ENCODE data around the gene EDC4. TPM values are rescaled to one million over a fixed set of nuclear protein-coding genes. Genes with fewer than 3 reads are reported as not detected.

Gene EDC4
- polyA plus RNA-seq, 4 donors: 30.6 to 76.5 (median 55.2) TPM

GRCh38 chr16:67864594-67864993, 8.3 kb upstream of the EDC4 start:
- H3K27ac ChIP-seq (ENCODE audit: low read depth in 1 of 3, low read length in 2 of 3): no peak overlapping the region
- no peaks in the 10 kb centered on the region for H3K4me1 ChIP-seq (ENCODE audit: control insufficient read depth in 3 of 3, insufficient read depth in 2 of 3, low read depth in 1 of 3, low read length in 2 of 3)
- 80 to 87% (median 84%) methylated on average over 2 of the region's 2 CpGs for WGBS, 3 donors
- no peaks in the 10 kb centered on the region for H3K27me3 ChIP-seq (ENCODE audit: control insufficient read depth in 3 of 3, insufficient read depth in 3 of 3, low read length in 3 of 3)
- FAIRE-seq (no peak), DNase-seq (no peak)
- H3K9me3 ChIP-seq (ENCODE audit: control insufficient read depth in 2 of 2, insufficient read depth in 1 of 2, low read depth in 1 of 2, low read length in 1 of 2): no peaks in the 10 kb centered on the region
- peaks cover 2 to 90% (median 4%) of the 10 kb centered on the region in 3 donors for H3K36me3 ChIP-seq (ENCODE audit: control insufficient read depth in 3 of 3, insufficient read depth in 2 of 3, low read depth in 1 of 3, low read length in 3 of 3)
- no peak overlapping the region for H3K4me3 ChIP-seq (ENCODE audit: low read depth in 1 of 3, low read length in 3 of 3)

GRCh38 chr16:67865318-67865717, 7.5 kb upstream of the EDC4 start:
- Histone ChIP-seq H3K27ac (ENCODE audit: low read depth in 1 of 3, low read length in 2 of 3) (no peak overlapping the region), H3K9me3 (ENCODE audit: control insufficient read depth in 2 of 2, insufficient read depth in 1 of 2, low read depth in 1 of 2, low read length in 1 of 2) (no peaks in the 10 kb centered on the region), H3K4me1 (ENCODE audit: control insufficient read depth in 3 of 3, insufficient read depth in 2 of 3, low read depth in 1 of 3, low read length in 2 of 3) (no peaks in the 10 kb centered on the region), H3K27me3 (ENCODE audit: control insufficient read depth in 3 of 3, insufficient read depth in 3 of 3, low read length in 3 of 3) (no peaks in the 10 kb centered on the region), H3K4me3 (ENCODE audit: low read depth in 1 of 3, low read length in 3 of 3) (no peak overlapping the region), H3K36me3 (ENCODE audit: control insufficient read depth in 3 of 3, insufficient read depth in 2 of 3, low read depth in 1 of 3, low read length in 3 of 3) (peaks cover 2 to 92% (median 4%) of the 10 kb centered on the region in 3 donors)
- DNase-seq: peak; percentile 48 to 63
- WGBS, 3 donors: 87 to 100% (median 92%) methylated on average over 2 of the region's 2 CpGs
- no peak for FAIRE-seq

GRCh38 chr16:67868290-67868689, 4.6 kb upstream of the EDC4 start:
- Histone ChIP-seq H3K4me3 (ENCODE audit: low read depth in 1 of 3, low read length in 3 of 3) (no peak overlapping the region), H3K36me3 (ENCODE audit: control insufficient read depth in 3 of 3, insufficient read depth in 2 of 3, low read depth in 1 of 3, low read length in 3 of 3) (peaks cover 2 to 80% (median 7%) of the 10 kb centered on the region in 3 donors), H3K27me3 (ENCODE audit: control insufficient read depth in 3 of 3, insufficient read depth in 3 of 3, low read length in 3 of 3) (no peaks in the 10 kb centered on the region), H3K27ac (ENCODE audit: low read depth in 1 of 3, low read length in 2 of 3) (no peak overlapping the region), H3K9me3 (ENCODE audit: control insufficient read depth in 2 of 2, insufficient read depth in 1 of 2, low read depth in 1 of 2, low read length in 1 of 2) (no peaks in the 10 kb centered on the region), H3K4me1 (ENCODE audit: control insufficient read depth in 3 of 3, insufficient read depth in 2 of 3, low read depth in 1 of 3, low read length in 2 of 3) (no peaks in the 10 kb centered on the region)
- FAIRE-seq: no peak
- DNase-seq: no peak
- 94 to 97% (median 96%) methylated on average over 6 of the region's 6 CpGs for WGBS, 3 donors

- H3K27me3 ChIP-seq (ENCODE audit: control insufficient read depth in 3 of 3, insufficient read depth in 3 of 3, low read length in 3 of 3): no peaks in the 10 kb centered on the region
- peaks cover 2 to 72% (median 7%) of the 10 kb centered on the region in 3 donors for H3K36me3 ChIP-seq (ENCODE audit: control insufficient read depth in 3 of 3, insufficient read depth in 2 of 3, low read depth in 1 of 3, low read length in 3 of 3)
- H3K9me3 ChIP-seq (ENCODE audit: control insufficient read depth in 2 of 2, insufficient read depth in 1 of 2, low read depth in 1 of 2, low read length in 1 of 2): no peaks in the 10 kb centered on the region
- WGBS, 3 donors: 84 to 90% (median 86%) methylated on average over 7 of the region's 7 CpGs
- H3K27ac ChIP-seq (ENCODE audit: low read depth in 1 of 3, low read length in 2 of 3): no peak overlapping the region
- no peak overlapping the region for H3K4me3 ChIP-seq (ENCODE audit: low read depth in 1 of 3, low read length in 3 of 3)
- DNase-seq (no peak), FAIRE-seq (no peak)
- peaks cover 0 to 10% (median 8%) of the 10 kb centered on the region in 3 donors for H3K4me1 ChIP-seq (ENCODE audit: control insufficient read depth in 3 of 3, insufficient read depth in 2 of 3, low read depth in 1 of 3, low read length in 2 of 3)
These were observed 3.2 kb upstream of the EDC4 start for GRCh38 chr16:67869653-67870052.

- no peak for DNase-seq
- Histone ChIP-seq H3K36me3 (ENCODE audit: control insufficient read depth in 3 of 3, insufficient read depth in 2 of 3, low read depth in 1 of 3, low read length in 3 of 3) (peaks cover 2 to 64% (median 7%) of the 10 kb centered on the region in 3 donors), H3K4me1 (ENCODE audit: control insufficient read depth in 3 of 3, insufficient read depth in 2 of 3, low read depth in 1 of 3, low read length in 2 of 3) (peaks cover 0 to 17% (median 9%) of the 10 kb centered on the region in 3 donors), H3K27ac (ENCODE audit: low read depth in 1 of 3, low read length in 2 of 3) (no peak overlapping the region), H3K4me3 (ENCODE audit: low read depth in 1 of 3, low read length in 3 of 3) (no peak overlapping the region), H3K27me3 (ENCODE audit: control insufficient read depth in 3 of 3, insufficient read depth in 3 of 3, low read length in 3 of 3) (no peaks in the 10 kb centered on the region), H3K9me3 (ENCODE audit: control insufficient read depth in 2 of 2, insufficient read depth in 1 of 2, low read depth in 1 of 2, low read length in 1 of 2) (no peaks in the 10 kb centered on the region)
- WGBS, 3 donors: 70 to 76% (median 73%) methylated on average over 3 of the region's 3 CpGs
- no peak for FAIRE-seq
These were observed 1.6 kb upstream of the EDC4 start for GRCh38 chr16:67871256-67871655.

GRCh38 chr16:67872131-67872630, 671 bp upstream of the EDC4 start:
- H3K4me1 ChIP-seq (ENCODE audit: control insufficient read depth in 3 of 3, insufficient read depth in 2 of 3, low read depth in 1 of 3, low read length in 2 of 3): peaks cover 0 to 17% (median 9%) of the 10 kb centered on the region in 3 donors
- H3K27me3 ChIP-seq (ENCODE audit: control insufficient read depth in 3 of 3, insufficient read depth in 3 of 3, low read length in 3 of 3): no peaks in the 10 kb centered on the region
- WGBS, 3 donors: 56 to 65% (median 58%) methylated on average over 2 of the region's 2 CpGs
- H3K27ac ChIP-seq (ENCODE audit: low read depth in 1 of 3, low read length in 2 of 3): peak overlapping the region; percentile 13 to 87 (median 78)
- peaks cover 2 to 64% (median 6%) of the 10 kb centered on the region in 3 donors for H3K36me3 ChIP-seq (ENCODE audit: control insufficient read depth in 3 of 3, insufficient read depth in 2 of 3, low read depth in 1 of 3, low read length in 3 of 3)
- peak in 1 of 2 donors; percentile 16 for DNase-seq
- no peaks in the 10 kb centered on the region for H3K9me3 ChIP-seq (ENCODE audit: control insufficient read depth in 2 of 2, insufficient read depth in 1 of 2, low read depth in 1 of 2, low read length in 1 of 2)
- peak overlapping the region in 1 of 3 donors; percentile 94 for H3K4me3 ChIP-seq (ENCODE audit: low read depth in 1 of 3, low read length in 3 of 3)
- no peak for FAIRE-seq

- peak overlapping the region; percentile 86 to 94 (median 93) for H3K4me3 ChIP-seq (ENCODE audit: low read depth in 1 of 3, low read length in 3 of 3)
These were observed 851 bp downstream of the EDC4 start for GRCh38 chr16:67873435-67874370.

GRCh38 chr16:67874372-67874771, 1.5 kb downstream of the EDC4 start:
- H3K36me3 ChIP-seq (ENCODE audit: control insufficient read depth in 3 of 3, insufficient read depth in 2 of 3, low read depth in 1 of 3, low read length in 3 of 3): peaks cover 13 to 64% (median 16%) of the 10 kb centered on the region in 3 donors
- DNase-seq (no peak), FAIRE-seq (no peak)
- WGBS, 3 donors: 47 to 56% (median 50%) methylated on average over 3 of the region's 3 CpGs
- H3K27ac ChIP-seq (ENCODE audit: low read depth in 1 of 3, low read length in 2 of 3): peak overlapping the region in 1 of 3 donors; percentile 78
- H3K27me3 ChIP-seq (ENCODE audit: control insufficient read depth in 3 of 3, insufficient read depth in 3 of 3, low read length in 3 of 3): no peaks in the 10 kb centered on the region
- peak overlapping the region in 2 of 3 donors; percentile 93 to 94 for H3K4me3 ChIP-seq (ENCODE audit: low read depth in 1 of 3, low read length in 3 of 3)
- H3K4me1 ChIP-seq (ENCODE audit: control insufficient read depth in 3 of 3, insufficient read depth in 2 of 3, low read depth in 1 of 3, low read length in 2 of 3): peaks cover 0 to 17% (median 9%) of the 10 kb centered on the region in 3 donors
- H3K9me3 ChIP-seq (ENCODE audit: control insufficient read depth in 2 of 2, insufficient read depth in 1 of 2, low read depth in 1 of 2, low read length in 1 of 2): no peaks in the 10 kb centered on the region

More at GRCh38 chr16:67873435-67874370, 851 bp downstream of the EDC4 start:
- FAIRE-seq (no peak), DNase-seq (peak; percentile 60 to 66)
- no peaks in the 10 kb centered on the region for H3K9me3 ChIP-seq (ENCODE audit: control insufficient read depth in 2 of 2, insufficient read depth in 1 of 2, low read depth in 1 of 2, low read length in 1 of 2)
- H3K4me1 ChIP-seq (ENCODE audit: control insufficient read depth in 3 of 3, insufficient read depth in 2 of 3, low read depth in 1 of 3, low read length in 2 of 3): peaks cover 0 to 17% (median 9%) of the 10 kb centered on the region in 3 donors
- no peaks in the 10 kb centered on the region for H3K27me3 ChIP-seq (ENCODE audit: control insufficient read depth in 3 of 3, insufficient read depth in 3 of 3, low read length in 3 of 3)
- H3K27ac ChIP-seq (ENCODE audit: low read depth in 1 of 3, low read length in 2 of 3): peak overlapping the region; percentile 49 to 87 (median 78)
- 5 to 10% (median 6%) methylated on average over 23 of the region's 23 CpGs for WGBS, 3 donors
- H3K36me3 ChIP-seq (ENCODE audit: control insufficient read depth in 3 of 3, insufficient read depth in 2 of 3, low read depth in 1 of 3, low read length in 3 of 3): peaks cover 8 to 64% (median 10%) of the 10 kb centered on the region in 3 donors

All from small intestine (tissue), 7 donors.